ENCODE measurements around the gene MLLT10. TPM values are rescaled to one million over a fixed set of nuclear protein-coding genes. Genes with fewer than 3 reads are reported as not detected.

The MLLT10 gene
- total RNA-seq, 1 experiment from 2014 or later = 45.2 TPM

GRCh38 chr10:21496343-21497176 is 37.5 kb upstream of the MLLT10 start:
- H3K4me3 ChIP-seq (replicated peaks in 1 of 2; ENCODE audit: low read depth in 1 of 2, low read length in 2 of 2) = peak overlapping the region; percentile 63 to 80
- ChIA-PET CTCF (interaction anchor here (0.6 to 3.0 kb wide), 19 partner anchors 11 to 507 kb away, joined by 3 to 17 read pairs (median 5); partner anchors contain the start of gene DNAJC1), RAD21 (ENCODE audit: low non-redundant PET in 1 of 2, low total read pairs in 2 of 2, uncharacterized antibody in 2 of 2, unreplicated experiment in 2 of 2) (interaction anchor here (0.6 to 1.6 kb wide), 10 partner anchors 29 to 550 kb away, joined by 3 to 8 read pairs (median 4); partner anchors contain the start of gene SKIDA1 (in 1 of the 2)), POLR2A (interaction anchor here (0.6 to 1.5 kb wide), 7 partner anchors 22 to 1488 kb away, joined by 3 to 10 read pairs (median 4); no protein-coding TSS in a partner anchor)
- DNase-seq (ENCODE audit: low read depth, low spot score) (no peak), ATAC-seq (peak; percentile 67)
- peaks cover 3% of the 10 kb centered on the region; the same call in 1 of the 2 replicates for H3K27me3 ChIP-seq (ENCODE audit: insufficient read depth, low read length)
- peak; percentile 77 for TF ChIP-seq EGR1 (IDR thresholded peaks at IDR 0.05; ENCODE audit: low read depth)
- TF ChIP-seq YY1 (IDR thresholded peaks at IDR 0.05; ENCODE audit: extremely low read depth, insufficient replicate concordance, low read depth, low read length) = peak; percentile 31
- peak; percentile 33 to 48 (median 38); a peak in 5 of 6 replicates for TF ChIP-seq CTCF (IDR thresholded peaks at IDR 0.05 in 2 of 3, conservative IDR thresholded peaks at IDR 0.05 in 1 of 3; ENCODE audit: borderline replicate concordance in 1 of 3, insufficient read depth in 1 of 3, low read depth in 2 of 3, low read length in 2 of 3)
- peak; percentile 47 for TF ChIP-seq ZFX (IDR thresholded peaks at IDR 0.05)
- no peak for TF ChIP-seq SIN3A (IDR thresholded peaks at IDR 0.05; ENCODE audit: low read depth)
- TF ChIP-seq EZH2phosphoT487 (IDR thresholded peaks at IDR 0.05; ENCODE audit: borderline replicate concordance) = no peak
- TF ChIP-seq MAX (IDR thresholded peaks at IDR 0.05) = peak; percentile 22; the same call in 1 of the 2 replicates
- TF ChIP-seq RAD21 (IDR thresholded peaks at IDR 0.05; ENCODE audit: low read depth) = peak; percentile 13; the same call in 1 of the 2 replicates
- no peaks in the 10 kb centered on the region for H3K9me3 ChIP-seq (ENCODE audit: control insufficient read depth in 1 of 2, insufficient read depth in 1 of 2, low read depth in 1 of 2, low read length in 2 of 2)
- peak overlapping the region; percentile 90 for H3K4me2 ChIP-seq (ENCODE audit: low read length)
- H3K79me2 ChIP-seq (ENCODE audit: insufficient read depth, low read length) = no peaks in the 10 kb centered on the region
- H3K9me2 ChIP-seq (ENCODE audit: insufficient read depth) = no peaks in the 10 kb centered on the region
- H3K36me3 ChIP-seq (ENCODE audit: control insufficient read depth in 1 of 2, insufficient read depth in 2 of 2, low read length in 2 of 2) = no peaks in the 10 kb centered on the region
- BruUV-seq (replicated peaks) = no TSS peak
- peak overlapping the region; percentile 88 for H2AFZ ChIP-seq (ENCODE audit: low read depth, low read length, poor library complexity, severe bottlenecking)
- intact Hi-C loops (cut with micrococcal nuclease) = loop anchor here (1.0 to 5.0 kb wide), 7 partner anchors 30 to 1491 kb away; no protein-coding TSS in a partner anchor
- no peaks in the 10 kb centered on the region for H4K20me1 ChIP-seq (ENCODE audit: insufficient read depth)
- peak overlapping the region; percentile 71 for H3K9ac ChIP-seq (ENCODE audit: low read length)
- peaks cover 2 to 20% of the 10 kb centered on the region in 2 experiments; a peak in 2 of 4 replicates for H3K4me1 ChIP-seq (ENCODE audit: control insufficient read depth in 1 of 2, insufficient read depth in 2 of 2, low read length in 2 of 2)
- peak overlapping the region; percentile 83 for H3K27ac ChIP-seq (ENCODE audit: low read depth, low read length)
